ENCODE results near the gene STAMBP. TPM values are rescaled to one million over a fixed set of nuclear protein-coding genes. Genes with fewer than 3 reads are reported as not detected.

Gene STAMBP
- total and polyA plus RNA-seq, 2 of the 13 experiments (the other 11 are each of a cell fraction or from before 2014, with no cell fraction given), result 49.6 to 53.2 TPM

GRCh38 chr2:73828818-73829570, at the start of gene STAMBP (continued):
- TF ChIP-seq ZNF749 (CRISPR knock-in tag; IDR thresholded peaks at IDR 0.05; ENCODE audit: borderline replicate concordance) (no peak; the same call in 1 of the 2 replicates), ZNF496 (CRISPR knock-in tag; IDR thresholded peaks at IDR 0.05; ENCODE audit: insufficient replicate concordance) (no peak), PBX2 (CRISPR knock-in tag; IDR thresholded peaks at IDR 0.05) (no peak), RAD21 (CRISPR knock-in tag; IDR thresholded peaks at IDR 0.05) (no peak; the same call in 1 of the 2 replicates), TFAP4 (IDR thresholded peaks at IDR 0.05; ENCODE audit: borderline replicate concordance, low read depth) (peak; percentile 65; the same call in 1 of the 2 replicates), HDAC1 (CRISPR knock-in tag; IDR thresholded peaks at IDR 0.05) (peak; percentile 75), PPARG (CRISPR knock-in tag; conservative IDR thresholded peaks at IDR 0.05) (no peak), PHF8 (CRISPR knock-in tag; IDR thresholded peaks at IDR 0.05) (peak; percentile 95), CENPT (CRISPR knock-in tag; IDR thresholded peaks at IDR 0.05; ENCODE audit: low read depth) (no peak), ZC3H13 (CRISPR knock-in tag; IDR thresholded peaks at IDR 0.05) (no peak), ZNF101 (CRISPR knock-in tag; IDR thresholded peaks at IDR 0.05; ENCODE audit: borderline replicate concordance, low read depth) (no peak), CBX1 (IDR thresholded peaks at IDR 0.05; ENCODE audit: low read depth) (no peak), ZFAT (CRISPR knock-in tag; conservative IDR thresholded peaks at IDR 0.05) (no peak), MLX (CRISPR knock-in tag; IDR thresholded peaks at IDR 0.05) (no peak), MED13 (CRISPR knock-in tag; IDR thresholded peaks at IDR 0.05) (0 out of 2 replicates have a peak, but pooled peaks have one; percentile 46), ZNF333 (CRISPR knock-in tag; IDR thresholded peaks at IDR 0.05; ENCODE audit: borderline replicate concordance) (no peak), SMAD9 (CRISPR knock-in tag; IDR thresholded peaks at IDR 0.05) (no peak)
- TF ChIP-seq, protein P1, sequence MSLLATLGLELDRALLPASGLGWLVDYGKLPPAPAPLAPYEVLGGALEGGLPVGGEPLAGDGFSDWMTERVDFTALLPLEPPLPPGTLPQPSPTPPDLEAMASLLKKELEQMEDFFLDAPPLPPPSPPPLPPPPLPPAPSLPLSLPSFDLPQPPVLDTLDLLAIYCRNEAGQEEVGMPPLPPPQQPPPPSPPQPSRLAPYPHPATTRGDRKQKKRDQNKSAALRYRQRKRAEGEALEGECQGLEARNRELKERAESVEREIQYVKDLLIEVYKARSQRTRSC (CRISPR knock-in tag; IDR thresholded peaks at IDR 0.05; ENCODE audit: low read depth), result no peak
- TF ChIP-seq, protein P2, sequence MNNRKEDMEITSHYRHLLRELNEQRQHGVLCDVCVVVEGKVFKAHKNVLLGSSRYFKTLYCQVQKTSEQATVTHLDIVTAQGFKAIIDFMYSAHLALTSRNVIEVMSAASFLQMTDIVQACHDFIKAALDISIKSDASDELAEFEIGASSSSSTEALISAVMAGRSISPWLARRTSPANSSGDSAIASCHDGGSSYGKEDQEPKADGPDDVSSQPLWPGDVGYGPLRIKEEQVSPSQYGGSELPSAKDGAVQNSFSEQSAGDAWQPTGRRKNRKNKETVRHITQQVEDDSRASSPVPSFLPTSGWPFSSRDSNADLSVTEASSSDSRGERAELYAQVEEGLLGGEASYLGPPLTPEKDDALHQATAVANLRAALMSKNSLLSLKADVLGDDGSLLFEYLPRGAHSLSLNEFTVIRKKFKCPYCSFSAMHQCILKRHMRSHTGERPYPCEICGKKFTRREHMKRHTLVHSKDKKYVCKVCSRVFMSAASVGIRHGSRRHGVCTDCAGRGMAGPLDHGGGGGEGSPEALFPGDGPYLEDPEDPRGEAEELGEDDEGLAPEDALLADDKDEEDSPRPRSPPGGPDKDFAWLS (CRISPR knock-in tag; IDR thresholded peaks at IDR 0.05; ENCODE audit: borderline replicate concordance), result no peak
- TF ChIP-seq, protein P3, sequence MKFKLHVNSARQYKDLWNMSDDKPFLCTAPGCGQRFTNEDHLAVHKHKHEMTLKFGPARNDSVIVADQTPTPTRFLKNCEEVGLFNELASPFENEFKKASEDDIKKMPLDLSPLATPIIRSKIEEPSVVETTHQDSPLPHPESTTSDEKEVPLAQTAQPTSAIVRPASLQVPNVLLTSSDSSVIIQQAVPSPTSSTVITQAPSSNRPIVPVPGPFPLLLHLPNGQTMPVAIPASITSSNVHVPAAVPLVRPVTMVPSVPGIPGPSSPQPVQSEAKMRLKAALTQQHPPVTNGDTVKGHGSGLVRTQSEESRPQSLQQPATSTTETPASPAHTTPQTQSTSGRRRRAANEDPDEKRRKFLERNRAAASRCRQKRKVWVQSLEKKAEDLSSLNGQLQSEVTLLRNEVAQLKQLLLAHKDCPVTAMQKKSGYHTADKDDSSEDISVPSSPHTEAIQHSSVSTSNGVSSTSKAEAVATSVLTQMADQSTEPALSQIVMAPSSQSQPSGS (CRISPR knock-in tag; IDR thresholded peaks at IDR 0.05), result peak; percentile 37; the same call in 1 of the 2 replicates
